SH-SY5Y (cell line): ENCODE results near the gene TRABD2B.

Experiments
- GATA2 ChIP-seq: IDR thresholded peaks from 2 replicates; pipeline ENCODE4 v1.6.1; 2011; ENCODE audit warnings: mild to moderate bottlenecking, low read depth, low read length
- GATA3 ChIP-seq: IDR thresholded peaks from 2 replicates; pipeline ENCODE4 v1.6.1; 2011; ENCODE audit warnings: low read depth, mild to moderate bottlenecking, low read length, moderate library complexity

- TF ChIP-seq GATA2 (no peak), GATA3 (no peak)
Measured at GRCh38 chr1:47940779-47941178, 56.4 kb downstream of the TRABD2B start.
